Stimulated activated CD8-positive, alpha-beta memory T cell treated with anti-CD3 and anti-CD28 coated beads, Interleukin-15, amount 100 ng/mL, for 1 hour (primary cell): Measurements from ENCODE around the gene PRSS12.
"Not testable (repeated sequence)": the region's sequence is repeated elsewhere in the genome, so short reads cannot be mapped to it uniquely, and the experiment has no call there.

Source experiments
- DNase-seq: peaks from one replicate; pipeline ENCODE4 v3.0.0-alpha.2; 2020; ENCODE audit warnings: low read depth

Gene PRSS12

GRCh38 chr4:118352843-118353533, at the start of gene PRSS12:
PRSS12 (minus strand) TSS chr4:118353003; CDS start chr4:118352720, 283 bp downstream.
- DNase-seq, result peak; percentile 11

- no peak for DNase-seq
Observed at GRCh38 chr4:118400356-118400755, 47.6 kb upstream of the PRSS12 start.

DNA sequence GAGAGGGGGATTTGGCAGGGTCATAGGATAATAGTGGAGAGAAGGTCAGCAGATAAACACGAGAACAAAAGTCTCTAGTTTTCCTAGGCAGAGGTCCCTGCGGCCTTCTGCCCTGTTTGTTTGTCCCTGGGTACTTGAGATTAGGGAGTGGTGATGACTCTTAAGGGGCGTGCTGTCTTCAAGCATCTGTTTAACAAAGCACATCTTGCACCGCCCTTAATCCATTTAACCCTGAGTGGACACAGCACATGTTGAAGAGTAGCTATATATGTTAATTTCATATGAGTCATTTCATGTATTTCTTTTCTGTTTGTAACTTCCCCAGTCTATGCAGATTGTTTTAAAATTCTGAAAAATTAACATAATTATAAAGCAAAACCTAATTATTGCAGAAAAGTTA, 47.1 kb upstream of the PRSS12 start:
- DNase-seq, result not testable (repeated sequence)

GRCh38 chr4:118398226-118399090, 45.7 kb upstream of the PRSS12 start:
- DNase-seq, result no peak

DNA sequence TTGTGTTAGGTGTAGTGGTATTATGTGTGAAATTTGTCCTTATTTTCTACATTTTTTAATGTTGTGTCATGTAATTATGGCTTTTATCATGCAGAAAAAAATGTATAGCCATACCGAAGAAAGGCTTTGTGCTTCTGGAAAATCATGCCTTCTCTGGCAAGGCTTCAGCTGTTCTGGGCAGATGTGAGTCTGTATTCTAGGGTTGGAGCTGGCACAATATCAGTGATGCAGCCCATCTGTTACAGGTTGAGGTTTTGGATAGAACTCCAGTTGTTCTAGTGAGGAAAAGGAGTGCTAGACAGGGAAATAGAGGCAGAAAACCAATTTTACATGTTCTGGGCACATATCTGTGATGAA, 44.8 kb upstream of the PRSS12 start:
- DNase-seq, result no peak

- DNase-seq, result no peak
Observed at GRCh38 chr4:118396881-118397622, 44.2 kb upstream of the PRSS12 start.

DNA sequence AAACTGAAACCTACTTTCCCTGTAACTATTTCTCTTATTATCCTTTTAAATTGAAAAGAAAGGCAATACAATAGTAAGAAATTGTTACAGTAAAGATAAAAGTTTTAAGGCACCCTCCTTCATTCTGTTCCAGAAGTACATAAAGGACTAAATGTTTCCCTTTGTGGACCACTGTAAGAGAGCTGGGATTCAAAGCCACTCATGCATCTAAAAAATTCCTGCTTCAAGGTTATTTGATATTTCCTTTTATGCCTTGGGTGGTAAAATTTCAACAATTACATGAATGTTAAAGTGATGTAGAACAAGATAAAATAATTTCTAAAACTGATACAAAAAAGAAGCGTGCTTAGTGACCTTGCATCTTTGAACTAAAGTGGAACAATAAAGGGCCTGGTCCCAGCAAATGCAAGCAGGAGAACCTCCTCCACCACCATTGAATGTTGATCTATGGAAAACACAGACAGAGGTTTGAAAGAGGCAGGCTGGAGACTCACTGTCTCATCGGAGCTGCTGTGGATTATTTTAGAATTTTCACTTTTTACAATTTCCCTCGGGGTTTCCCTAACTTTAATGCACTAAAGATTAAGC, 42.3 kb upstream of the PRSS12 start:
- no peak for DNase-seq

- not testable (repeated sequence) for DNase-seq
Observed at GRCh38 chr4:118392509-118392908, 39.7 kb upstream of the PRSS12 start.

- DNase-seq, result no peak
Observed at GRCh38 chr4:118390121-118390520, 37.3 kb upstream of the PRSS12 start.

DNA sequence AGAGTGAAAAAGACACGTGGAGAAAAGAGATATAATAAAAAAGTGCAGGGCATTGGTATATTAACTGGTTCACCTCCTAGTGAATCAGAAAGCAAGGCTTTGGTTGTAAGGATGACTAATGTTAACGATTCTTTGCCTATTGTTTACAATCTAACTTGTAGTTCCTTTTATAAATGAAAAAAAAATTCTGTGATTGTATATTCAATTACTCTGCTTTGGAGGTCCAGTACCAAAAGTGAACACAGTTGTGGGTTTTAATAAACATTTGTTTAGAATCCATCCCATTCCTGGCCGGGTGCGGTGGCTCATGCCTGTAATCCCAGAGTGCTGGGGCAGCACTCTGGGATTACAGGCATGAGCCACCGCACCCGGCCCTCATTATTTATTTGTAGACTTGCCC, 36.9 kb upstream of the PRSS12 start:
- no peak for DNase-seq

GRCh38 chr4:118388606-118389005, 35.8 kb upstream of the PRSS12 start:
- DNase-seq, result no peak

GRCh38 chr4:118381902-118382301, 29.1 kb upstream of the PRSS12 start:
- DNase-seq, result no peak

DNA sequence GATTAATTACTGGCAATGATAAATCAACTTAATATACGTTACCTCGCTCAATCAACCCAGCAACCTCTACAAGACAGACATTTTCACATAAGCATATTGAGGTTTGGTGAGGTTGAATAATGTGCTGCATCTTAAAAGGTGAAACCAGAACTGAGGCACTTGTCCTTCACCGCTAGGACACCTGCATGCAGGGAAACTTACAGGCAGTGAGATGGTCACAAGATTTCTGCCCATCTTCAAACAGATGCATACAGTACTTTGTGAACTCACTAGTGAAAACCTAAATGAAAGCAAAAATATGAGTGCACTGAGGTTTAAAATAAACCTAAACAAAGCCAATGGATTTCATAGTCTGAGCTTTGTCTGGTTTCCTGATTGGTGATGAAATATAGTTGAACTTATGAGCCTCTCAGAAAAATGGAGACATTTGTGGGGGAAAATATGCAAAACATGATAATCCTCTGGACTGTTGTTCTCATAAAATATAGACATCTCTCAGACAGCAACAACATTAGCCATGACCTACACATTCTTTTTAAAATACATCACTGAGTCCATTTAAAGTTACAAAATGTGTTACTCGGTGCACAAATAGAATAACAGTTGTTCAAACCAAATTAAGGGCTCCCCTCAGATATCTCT, 20.9 kb upstream of the PRSS12 start:
- DNase-seq, result no peak

GRCh38 chr4:118372251-118372650, 19.4 kb upstream of the PRSS12 start:
- no peak for DNase-seq

GRCh38 chr4:118369231-118369630, 16.4 kb upstream of the PRSS12 start:
- no peak for DNase-seq

GRCh38 chr4:118367872-118368271, 15.1 kb upstream of the PRSS12 start:
- DNase-seq, result no peak

- DNase-seq, result no peak
Observed at GRCh38 chr4:118367361-118367760, 14.6 kb upstream of the PRSS12 start.

DNA sequence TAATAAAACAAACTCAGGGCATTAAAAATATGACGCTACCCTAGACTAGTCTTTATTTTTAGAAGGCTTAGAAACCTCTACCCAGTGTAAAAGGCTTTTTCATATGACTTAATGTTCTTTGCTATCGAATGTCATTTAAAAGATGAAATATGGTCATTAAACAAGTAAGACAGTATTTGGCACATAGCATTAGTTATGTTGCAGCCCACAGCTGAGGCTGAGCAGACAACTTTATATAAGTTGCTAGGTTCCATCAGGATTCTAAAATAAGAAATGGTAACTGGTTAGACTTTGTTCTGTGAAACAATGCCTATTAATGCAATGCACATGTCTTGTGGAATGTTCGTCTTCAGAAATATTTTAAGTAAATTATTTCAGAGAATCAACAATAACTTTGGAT, 10.4 kb upstream of the PRSS12 start:
- DNase-seq, result no peak

DNA sequence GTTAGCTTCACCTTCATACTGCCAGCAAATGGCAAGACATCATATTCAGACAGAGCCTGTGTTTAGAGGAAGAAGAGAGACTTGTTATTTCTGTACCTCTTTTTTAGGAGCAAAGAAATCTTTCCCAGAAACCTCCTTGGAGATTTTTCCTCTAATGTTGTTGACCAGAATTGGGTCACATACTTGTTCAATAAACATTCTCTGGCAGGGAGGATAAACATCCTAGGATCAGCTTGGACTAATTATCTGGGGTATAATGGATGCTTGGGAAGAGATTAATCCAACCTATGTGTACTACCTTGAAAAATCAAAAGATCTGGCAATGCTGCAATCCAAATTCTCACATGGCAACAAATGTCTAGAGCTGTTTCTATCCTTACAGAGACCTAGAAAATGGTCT, 8.4 kb upstream of the PRSS12 start:
- DNase-seq, result no peak

DNA sequence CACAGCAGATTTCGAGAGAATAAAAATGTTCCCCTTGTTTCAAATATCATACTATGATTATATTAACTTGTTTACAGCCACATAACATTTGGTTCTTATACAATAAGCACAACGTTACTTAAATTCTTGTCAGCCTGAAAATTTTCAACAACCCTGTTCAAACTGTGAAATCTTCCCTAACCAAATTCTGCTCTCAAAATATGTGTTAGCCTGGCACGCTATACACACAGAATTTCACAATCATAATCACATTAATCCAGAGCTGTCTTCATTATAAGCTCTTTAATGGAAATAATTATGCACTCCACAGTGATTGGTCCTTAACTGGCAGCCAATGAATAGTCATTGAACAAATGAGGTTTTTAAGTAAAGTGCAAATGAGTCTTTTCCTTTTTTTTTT, 7.3 kb upstream of the PRSS12 start:
- DNase-seq, result no peak

- DNase-seq, result no peak
Observed at GRCh38 chr4:118357601-118358000, 4.8 kb upstream of the PRSS12 start.

GRCh38 chr4:118356731-118357130, 3.9 kb upstream of the PRSS12 start:
- no peak for DNase-seq
